ENCODE data around the gene C19orf67. TPM values are rescaled to one million over a fixed set of nuclear protein-coding genes. Genes with fewer than 3 reads are reported as not detected.

Gene C19orf67
- not detected for total RNA-seq

DNA sequence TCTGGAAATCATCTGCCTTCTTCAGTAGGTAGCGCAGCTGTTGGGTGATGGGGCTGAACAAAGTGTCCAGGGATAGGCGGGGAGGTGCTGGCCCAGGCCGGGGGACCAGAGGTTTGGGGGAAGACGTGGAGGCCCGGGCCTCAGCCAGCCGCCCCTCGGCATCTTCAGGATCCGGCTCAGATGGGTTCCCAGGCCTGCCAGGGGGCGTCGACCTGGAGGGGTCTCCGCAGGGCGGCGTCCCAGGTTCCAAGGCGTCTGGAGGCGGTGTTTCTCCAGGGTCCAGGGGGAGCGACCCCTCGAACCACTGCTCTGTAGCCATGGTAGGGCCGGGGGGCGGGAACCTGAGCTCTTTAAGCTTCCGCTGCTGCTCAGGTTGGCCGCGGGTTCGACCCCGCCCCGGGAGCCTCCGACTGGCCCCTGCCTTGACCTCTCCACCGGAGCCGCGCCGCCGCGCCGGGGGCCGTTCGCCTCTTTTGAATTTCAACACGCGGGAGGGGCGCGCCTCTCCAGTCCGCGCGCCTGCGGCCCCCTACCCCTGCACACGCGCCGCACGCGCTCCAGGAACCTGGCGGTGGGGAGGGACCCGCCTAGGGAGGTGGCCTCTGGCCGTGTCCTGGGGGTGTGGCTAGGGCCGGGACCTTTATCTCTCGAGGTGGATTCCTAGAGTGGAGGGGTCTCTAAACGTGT, at the start of gene C19orf67:
Gene C19orf67, minus strand, starts transcription at position 475 of the 687 bp plus-strand sequence. Its CDS starts 156 bp downstream, at position 319.
- Histone ChIP-seq H3K4me1 (peaks cover 0 to 13% (median 4%) of the 10 kb centered on the region in 4 donors), H3K9me3 (no peaks in the 10 kb centered on the region), H3K4me3 (peak within 1 kb of the TSS in 1 of 4 donors; percentile 27), H3K27ac (no peak within 1 kb of the TSS), H3K36me3 (peaks cover 0 to 12% (median 0%) of the 10 kb centered on the region in 3 donors), H3K27me3 (no peaks in the 10 kb centered on the region)
- TF ChIP-seq, protein P1, sequence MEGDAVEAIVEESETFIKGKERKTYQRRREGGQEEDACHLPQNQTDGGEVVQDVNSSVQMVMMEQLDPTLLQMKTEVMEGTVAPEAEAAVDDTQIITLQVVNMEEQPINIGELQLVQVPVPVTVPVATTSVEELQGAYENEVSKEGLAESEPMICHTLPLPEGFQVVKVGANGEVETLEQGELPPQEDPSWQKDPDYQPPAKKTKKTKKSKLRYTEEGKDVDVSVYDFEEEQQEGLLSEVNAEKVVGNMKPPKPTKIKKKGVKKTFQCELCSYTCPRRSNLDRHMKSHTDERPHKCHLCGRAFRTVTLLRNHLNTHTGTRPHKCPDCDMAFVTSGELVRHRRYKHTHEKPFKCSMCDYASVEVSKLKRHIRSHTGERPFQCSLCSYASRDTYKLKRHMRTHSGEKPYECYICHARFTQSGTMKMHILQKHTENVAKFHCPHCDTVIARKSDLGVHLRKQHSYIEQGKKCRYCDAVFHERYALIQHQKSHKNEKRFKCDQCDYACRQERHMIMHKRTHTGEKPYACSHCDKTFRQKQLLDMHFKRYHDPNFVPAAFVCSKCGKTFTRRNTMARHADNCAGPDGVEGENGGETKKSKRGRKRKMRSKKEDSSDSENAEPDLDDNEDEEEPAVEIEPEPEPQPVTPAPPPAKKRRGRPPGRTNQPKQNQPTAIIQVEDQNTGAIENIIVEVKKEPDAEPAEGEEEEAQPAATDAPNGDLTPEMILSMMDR (IDR thresholded peaks at IDR 0.05) = no peak
- TF ChIP-seq POLR2A (IDR thresholded peaks at IDR 0.05) = no peak
- no peak for DNase-seq

DNA sequence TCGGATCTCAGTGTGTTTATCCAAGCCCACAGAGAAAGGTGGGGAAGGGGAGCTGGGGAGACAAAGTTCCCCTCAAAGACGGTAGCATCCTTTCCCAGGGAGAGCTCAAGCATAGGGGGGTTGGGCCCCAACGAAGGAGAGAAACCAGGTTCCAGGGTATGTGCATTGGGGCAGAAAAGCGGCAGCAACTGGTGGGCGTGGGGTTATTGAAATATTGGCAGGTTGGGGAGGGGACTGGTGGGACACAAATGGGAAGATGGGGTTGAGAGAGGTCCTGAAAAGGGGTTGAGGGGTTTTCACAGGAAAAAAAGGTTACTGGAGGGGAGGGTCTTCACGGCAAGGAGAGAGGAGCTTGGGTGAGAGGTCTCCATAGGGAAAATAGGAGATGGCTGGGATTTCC, 49.8 kb upstream of the C19orf67 start:
- no peak for DNase-seq
- H3K27ac ChIP-seq = no peak overlapping the region
- no peaks in the 10 kb centered on the region for H3K27me3 ChIP-seq
- peaks cover 0 to 26% (median 3%) of the 10 kb centered on the region in 4 donors for H3K4me1 ChIP-seq
- TF ChIP-seq POLR2A (IDR thresholded peaks at IDR 0.05) = no peak
- TF ChIP-seq, protein P1 (IDR thresholded peaks at IDR 0.05) = no peak
- H3K9me3 ChIP-seq = no peaks in the 10 kb centered on the region
- peak overlapping the region in 1 of 4 donors; percentile 60 for H3K4me3 ChIP-seq
- no peaks in the 10 kb centered on the region for H3K36me3 ChIP-seq

GRCh38 chr19:14127929-14128509, 42.4 kb upstream of the C19orf67 start:
- Histone ChIP-seq H3K27me3 (no peaks in the 10 kb centered on the region), H3K4me3 (no peak overlapping the region), H3K9me3 (no peaks in the 10 kb centered on the region), H3K36me3 (no peaks in the 10 kb centered on the region), H3K27ac (peak overlapping the region in 1 of 4 donors; percentile 49), H3K4me1 (no peaks in the 10 kb centered on the region)
- TF ChIP-seq POLR2A (IDR thresholded peaks at IDR 0.05) = no peak
- TF ChIP-seq, protein P1 (IDR thresholded peaks at IDR 0.05) = no peak
- DNase-seq = no peak

DNA sequence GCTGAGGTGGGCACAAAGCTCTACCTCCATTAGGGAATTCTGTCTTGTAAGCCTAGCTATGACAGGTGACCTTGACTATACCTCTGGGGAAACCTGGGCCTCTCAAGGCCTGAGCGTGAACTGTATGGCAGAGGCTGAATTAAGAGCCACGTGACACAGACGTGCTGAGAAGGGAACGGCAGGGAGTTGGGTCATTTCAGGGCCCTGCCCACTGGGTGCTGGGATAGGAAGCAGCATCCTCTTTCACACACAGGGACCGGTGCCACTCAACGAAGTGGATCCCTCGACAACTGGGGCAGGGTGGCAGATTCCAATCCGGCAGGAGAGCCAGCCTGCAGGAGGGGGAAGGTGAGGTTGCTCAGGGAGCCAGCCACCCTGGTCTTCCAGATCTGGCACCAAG, 41.6 kb upstream of the C19orf67 start:
- no peak overlapping the region for H3K27ac ChIP-seq
- no peak for TF ChIP-seq POLR2A (IDR thresholded peaks at IDR 0.05)
- TF ChIP-seq, protein P1 (IDR thresholded peaks at IDR 0.05) = no peak

DNA sequence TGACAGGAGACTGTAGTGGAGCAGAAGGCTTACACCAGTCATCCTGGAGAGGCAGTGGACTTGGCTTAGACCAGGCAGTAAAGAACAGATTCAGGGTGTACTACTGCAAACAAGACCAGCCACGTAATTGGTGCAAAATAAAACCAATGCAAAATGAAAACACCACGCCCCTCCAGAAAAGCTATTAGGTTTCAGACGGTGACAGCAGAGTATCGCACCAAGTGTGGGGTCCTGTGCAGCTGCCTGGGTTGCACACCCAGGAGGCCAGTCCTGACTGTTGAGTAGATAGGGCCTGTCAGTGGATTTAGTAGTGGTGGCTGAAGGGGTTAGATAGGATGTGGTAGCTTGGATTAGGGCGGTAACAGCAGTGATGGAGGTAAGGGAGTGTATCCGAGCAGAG, 37.3 kb upstream of the C19orf67 start:
- TF ChIP-seq, protein P1 (IDR thresholded peaks at IDR 0.05) = no peak
- no peak for TF ChIP-seq POLR2A (IDR thresholded peaks at IDR 0.05)
- Histone ChIP-seq H3K9me3 (no peaks in the 10 kb centered on the region), H3K27ac (no peak overlapping the region), H3K36me3 (no peaks in the 10 kb centered on the region), H3K4me1 (peaks cover 0 to 18% (median 6%) of the 10 kb centered on the region in 4 donors), H3K27me3 (no peaks in the 10 kb centered on the region), H3K4me3 (no peak overlapping the region)
- DNase-seq = no peak

More for the DNA sequence above, 41.6 kb upstream of the C19orf67 start:
- Histone ChIP-seq H3K4me1 (no peaks in the 10 kb centered on the region), H3K27me3 (no peaks in the 10 kb centered on the region), H3K4me3 (no peak overlapping the region), H3K9me3 (no peaks in the 10 kb centered on the region), H3K36me3 (no peaks in the 10 kb centered on the region)
- no peak for DNase-seq
